ENCODE data around the gene BMP7.
A peak's percentile ranks its signal among the peaks of the same experiment; 100 is the strongest.

BMP7 gene

GRCh38 chr20:57130160-57130772 lies 136.2 kb downstream of the BMP7 start:
- Histone ChIP-seq H3K4me1 (ENCODE audit: control insufficient read depth, insufficient read depth, low read length) (no peaks in the 10 kb centered on the region; the same call in 1 of the 2 replicates), H3K27ac (ENCODE audit: extremely low read depth, low read depth, low read length) (no peak overlapping the region), H3K4me3 (ENCODE audit: low read depth, low read length) (no peak overlapping the region), H3K9me3 (ENCODE audit: control insufficient read depth, insufficient read depth, low read depth, low read length) (no peaks in the 10 kb centered on the region), H3K36me3 (ENCODE audit: control insufficient read depth in 2 of 2, insufficient read depth in 1 of 2, low read length in 2 of 2) (no peaks in the 10 kb centered on the region)
- ChIA-PET CTCF (no interaction called here), POLR2A (no interaction called here)
- TF ChIP-seq ZNF449 (tag by site-specific recombination; IDR thresholded peaks at IDR 0.05) (peak; percentile 97), ZNF670 (tag by site-specific recombination; IDR thresholded peaks at IDR 0.05; ENCODE audit: low read depth) (no peak), ZNF600 (tag by site-specific recombination; IDR thresholded peaks at IDR 0.05) (0 out of 2 replicates have a peak, but pooled peaks have one; percentile 27)

GRCh38 chr20:57129303-57129702 lies 137.1 kb downstream of the BMP7 start:
- TF ChIP-seq ZSCAN18 (tag by site-specific recombination; IDR thresholded peaks at IDR 0.05), result no peak
- TF ChIP-seq ZNF747 (tag by site-specific recombination; IDR thresholded peaks at IDR 0.05), result no peak
- Histone ChIP-seq H3K36me3 (ENCODE audit: control insufficient read depth in 2 of 2, insufficient read depth in 1 of 2, low read length in 2 of 2) (no peaks in the 10 kb centered on the region), H3K9me3 (ENCODE audit: control insufficient read depth, insufficient read depth, low read depth, low read length) (no peaks in the 10 kb centered on the region), H3K27ac (ENCODE audit: extremely low read depth, low read depth, low read length) (no peak overlapping the region), H3K4me1 (ENCODE audit: control insufficient read depth, insufficient read depth, low read length) (peaks cover 8% of the 10 kb centered on the region), H3K4me3 (ENCODE audit: low read depth, low read length) (no peak overlapping the region)
- CTCF ChIA-PET, result no interaction called here
- POLR2A ChIA-PET, result no interaction called here

- H3K27ac ChIP-seq (ENCODE audit: extremely low read depth, low read depth, low read length), result no peak overlapping the region
- no peak overlapping the region for H3K4me3 ChIP-seq (ENCODE audit: low read depth, low read length)
- ChIA-PET POLR2A (no interaction called here), CTCF (no interaction called here)
- H3K4me1 ChIP-seq (ENCODE audit: control insufficient read depth, insufficient read depth, low read length), result peaks cover 11% of the 10 kb centered on the region
- no peaks in the 10 kb centered on the region for H3K9me3 ChIP-seq (ENCODE audit: control insufficient read depth, insufficient read depth, low read depth, low read length)
- TF ChIP-seq ZBTB20 (tag by site-specific recombination; IDR thresholded peaks at IDR 0.05), result peak; percentile 51
- no peak for TF ChIP-seq ZNF157 (tag by site-specific recombination; IDR thresholded peaks at IDR 0.05)
- H3K36me3 ChIP-seq (ENCODE audit: control insufficient read depth in 2 of 2, insufficient read depth in 1 of 2, low read length in 2 of 2), result no peaks in the 10 kb centered on the region
Measured at GRCh38 chr20:57128044-57128757, 138.2 kb downstream of the BMP7 start.

GRCh38 chr20:57126481-57127092 lies 139.9 kb downstream of the BMP7 start:
- Histone ChIP-seq H3K27ac (ENCODE audit: extremely low read depth, low read depth, low read length) (no peak overlapping the region), H3K4me1 (ENCODE audit: control insufficient read depth, insufficient read depth, low read length) (peaks cover 15% of the 10 kb centered on the region), H3K4me3 (ENCODE audit: low read depth, low read length) (no peak overlapping the region), H3K36me3 (ENCODE audit: control insufficient read depth in 2 of 2, insufficient read depth in 1 of 2, low read length in 2 of 2) (no peaks in the 10 kb centered on the region), H3K9me3 (ENCODE audit: control insufficient read depth, insufficient read depth, low read depth, low read length) (no peaks in the 10 kb centered on the region)
- CTCF ChIA-PET, result interaction anchor here (0.6 kb wide), 1 partner anchor 65 kb away, joined by 3 read pairs; no protein-coding TSS in a partner anchor
- TF ChIP-seq GLIS1 (tag by site-specific recombination; IDR thresholded peaks at IDR 0.05), result peak; percentile 80
- no peak for TF ChIP-seq ZFP69B (tag by site-specific recombination; IDR thresholded peaks at IDR 0.05)
- no peak for TF ChIP-seq ZEB2 (tag by site-specific recombination; IDR thresholded peaks at IDR 0.05)
- no peak for TF ChIP-seq ZNF202 (tag by site-specific recombination; IDR thresholded peaks at IDR 0.05; ENCODE audit: borderline replicate concordance)
- no peak for TF ChIP-seq ZNF837 (tag by site-specific recombination; IDR thresholded peaks at IDR 0.05)
- TF ChIP-seq ZNF214 (tag by site-specific recombination; IDR thresholded peaks at IDR 0.05; ENCODE audit: borderline replicate concordance), result no peak
- no peak for TF ChIP-seq ZNF777 (tag by site-specific recombination; IDR thresholded peaks at IDR 0.05; ENCODE audit: borderline replicate concordance)
- no peak for TF ChIP-seq ZNF398 (tag by site-specific recombination; IDR thresholded peaks at IDR 0.05)
- POLR2A ChIA-PET, result no interaction called here
